Epithelial cell of umbilical artery (primary cell): Measurements from ENCODE around the gene IRX2. TPM values are rescaled to one million over a fixed set of nuclear protein-coding genes. Genes with fewer than 3 reads are reported as not detected.

Experiments used
- total RNA-seq: library from RNA; depleted of rRNA; stranded (reverse); fragments of >200 nt; gene quantifications from 2 replicates; pipeline ENCODE4 v1.2.3, GENCODE V29; 2014

IRX2 gene
- not detected in 2 replicates for total RNA-seq

GRCh38 chr5:2751592-2752021 is at the start of gene IRX2:
Gene IRX2 (minus strand): TSS chr5:2751677. CDS start chr5:2751413, 264 bp downstream.

